ENCODE data around the gene RBBP8. TPM values are rescaled to one million over a fixed set of nuclear protein-coding genes. Genes with fewer than 3 reads are reported as not detected.

Gene RBBP8
- total RNA-seq, 2 donors from 2014 or later: 57.2 to 64.2 TPM

DNA sequence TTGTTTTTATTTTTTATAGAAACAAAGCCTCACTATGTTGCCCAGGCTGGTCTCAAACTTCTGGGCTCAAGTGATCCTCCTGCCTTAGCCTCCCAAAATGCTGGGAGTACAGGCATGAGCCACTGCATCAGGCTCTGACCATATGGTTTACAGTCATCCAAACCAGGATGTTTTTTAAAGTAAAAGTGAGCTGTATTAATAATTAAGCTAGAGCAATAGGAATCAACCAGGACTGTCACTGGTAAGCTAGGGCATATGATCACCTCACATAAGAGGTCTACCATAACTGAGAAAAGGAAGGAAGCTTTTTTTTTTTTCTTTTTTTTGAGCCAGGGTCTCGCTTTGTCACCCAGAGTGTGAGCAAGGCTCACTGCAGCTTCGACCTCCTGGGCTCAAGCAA, 8.5 kb upstream of the RBBP8 start:
- H3K4me1 Mint-ChIP-seq (ENCODE audit: low read depth): no peaks in the 10 kb centered on the region
- H3K27me3 Mint-ChIP-seq (ENCODE audit: low read depth): peaks cover 7% of the 10 kb centered on the region
- DNase-seq (no peak), ATAC-seq (replicated peaks in 1 of 2) (no peak)
- H3K27ac Mint-ChIP-seq: no peak overlapping the region
- H3K36me3 Mint-ChIP-seq (ENCODE audit: insufficient read depth in 2 of 2): no peaks in the 10 kb centered on the region
- H3K4me3 Mint-ChIP-seq: no peak overlapping the region
- no peaks in the 10 kb centered on the region for H3K9me3 Mint-ChIP-seq

DNA sequence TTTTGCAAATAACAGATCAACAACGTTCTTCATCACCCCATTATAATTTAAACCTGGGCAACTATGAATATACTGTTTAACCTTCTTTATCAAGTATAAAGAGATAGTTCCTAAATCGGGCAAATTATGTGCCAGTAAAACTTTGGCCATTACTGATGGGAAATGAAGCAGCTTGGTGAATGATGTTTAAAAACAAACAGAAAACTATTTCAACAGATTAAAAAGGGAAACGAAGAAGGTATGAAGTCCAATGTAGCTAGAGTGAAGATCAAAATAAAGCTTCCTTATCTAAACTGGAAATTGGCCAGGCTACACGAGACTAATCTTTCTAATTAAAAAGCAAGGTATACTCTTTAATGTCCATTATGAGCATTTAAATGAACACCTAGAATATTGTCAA, 6.7 kb upstream of the RBBP8 start:
- DNase-seq (no peak), ATAC-seq (replicated peaks in 1 of 2) (no peak)
- no peaks in the 10 kb centered on the region for H3K9me3 Mint-ChIP-seq
- H3K27ac Mint-ChIP-seq: no peak overlapping the region
- H3K4me1 Mint-ChIP-seq (ENCODE audit: low read depth): no peaks in the 10 kb centered on the region
- H3K4me3 Mint-ChIP-seq: no peak overlapping the region
- no peaks in the 10 kb centered on the region for H3K27me3 Mint-ChIP-seq (ENCODE audit: low read depth)
- H3K36me3 Mint-ChIP-seq (ENCODE audit: insufficient read depth in 2 of 2): no peaks in the 10 kb centered on the region

DNA sequence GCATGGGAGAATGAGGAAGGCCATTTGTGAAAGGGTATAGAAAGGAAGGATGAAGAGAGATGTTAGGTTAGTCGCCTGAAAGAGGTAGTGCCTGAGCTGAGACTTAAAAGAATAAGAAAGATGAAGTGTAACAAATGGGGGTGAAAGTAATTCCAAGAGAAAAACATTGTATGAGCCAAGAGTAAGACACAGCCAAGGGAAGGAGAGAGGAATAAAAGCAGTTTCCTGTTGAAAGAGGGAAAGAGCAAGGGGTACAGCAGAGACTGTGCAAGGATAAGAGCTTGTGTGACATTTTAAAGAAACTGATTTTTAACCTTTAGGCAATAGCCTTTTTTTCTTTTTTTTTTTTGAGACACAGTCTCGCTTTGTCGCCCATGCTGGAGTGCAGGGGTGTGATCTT, 4.8 kb upstream of the RBBP8 start:
- DNase-seq: no peak
- no peak for ATAC-seq (replicated peaks in 1 of 2)
- no peak overlapping the region for H3K27ac Mint-ChIP-seq

DNA sequence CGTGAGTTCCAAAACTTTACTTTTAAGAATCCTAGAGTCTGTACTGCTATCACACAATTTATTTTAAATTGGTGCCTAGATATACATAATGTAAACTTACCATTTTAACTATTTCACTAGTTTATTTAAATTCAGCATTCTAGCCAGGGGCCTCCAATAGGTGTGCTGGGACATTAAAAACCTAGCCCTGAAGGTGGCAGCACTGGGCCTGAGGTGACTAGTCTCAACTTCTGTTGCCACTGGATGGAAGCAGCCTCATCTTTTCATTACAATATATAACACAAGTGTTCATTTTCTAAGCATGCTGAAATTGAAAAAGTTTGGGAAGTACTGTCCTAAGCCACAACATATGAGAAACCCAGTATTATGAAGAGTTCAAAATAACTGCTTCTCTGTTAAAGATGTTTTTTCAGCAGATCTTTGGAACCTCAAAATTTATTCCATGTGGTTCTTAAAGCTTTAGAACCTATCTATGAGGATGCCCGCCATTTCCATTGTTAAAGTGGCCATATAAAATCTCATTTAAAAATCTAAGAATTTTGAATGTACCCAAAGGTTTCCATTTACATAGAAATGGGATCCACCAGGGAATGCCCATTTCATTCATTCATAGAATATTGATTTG, 2.9 kb upstream of the RBBP8 start:
- Mint-ChIP-seq H3K9me3 (no peaks in the 10 kb centered on the region), H3K36me3 (ENCODE audit: insufficient read depth in 2 of 2) (peaks cover 0 to 2% of the 10 kb centered on the region in 2 donors), H3K27ac (no peak overlapping the region), H3K27me3 (ENCODE audit: low read depth) (no peaks in the 10 kb centered on the region), H3K4me1 (ENCODE audit: low read depth) (peaks cover 15% of the 10 kb centered on the region), H3K4me3 (no peak overlapping the region)
- peak; percentile 82 to 89 for DNase-seq
- ATAC-seq (replicated peaks in 1 of 2): peak; percentile 31 to 33

More for the DNA sequence above, 4.8 kb upstream of the RBBP8 start:
- Mint-ChIP-seq H3K4me3 (no peak overlapping the region), H3K4me1 (ENCODE audit: low read depth) (no peaks in the 10 kb centered on the region), H3K27me3 (ENCODE audit: low read depth) (no peaks in the 10 kb centered on the region), H3K9me3 (no peaks in the 10 kb centered on the region), H3K36me3 (ENCODE audit: insufficient read depth in 2 of 2) (no peaks in the 10 kb centered on the region)

DNA sequence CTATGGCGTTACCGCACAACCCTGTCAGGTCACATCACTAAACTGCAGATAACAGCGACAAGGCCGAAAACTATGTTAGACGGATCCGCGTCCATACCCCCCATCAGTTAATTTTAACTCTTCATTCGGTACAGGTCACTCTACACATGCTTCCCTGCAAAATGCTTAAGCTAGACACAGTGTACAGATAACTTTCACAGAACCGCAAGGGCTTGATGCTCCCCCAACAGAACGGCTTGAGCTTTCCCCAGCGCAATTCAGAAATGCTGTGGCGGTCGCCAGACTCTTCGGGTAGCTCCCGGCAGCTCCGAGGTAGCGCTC, 283 bp upstream of the RBBP8 start:
- Mint-ChIP-seq H3K27ac (peak overlapping the region; percentile 89), H3K36me3 (ENCODE audit: insufficient read depth in 2 of 2) (peaks cover 0 to 7% of the 10 kb centered on the region in 2 donors), H3K9me3 (no peaks in the 10 kb centered on the region), H3K27me3 (ENCODE audit: low read depth) (no peaks in the 10 kb centered on the region), H3K4me1 (ENCODE audit: low read depth) (peaks cover 29% of the 10 kb centered on the region), H3K4me3 (peak overlapping the region; percentile 95 to 96)
- ATAC-seq (replicated peaks in 1 of 2) (peak; percentile 32 to 35), DNase-seq (no peak)

GRCh38 chr18:22933966-22934423, 867 bp downstream of the RBBP8 start:
- Mint-ChIP-seq H3K4me3 (peak overlapping the region; percentile 95 to 96), H3K36me3 (ENCODE audit: insufficient read depth in 2 of 2) (peaks cover 3 to 16% of the 10 kb centered on the region in 2 donors), H3K27me3 (ENCODE audit: low read depth) (no peaks in the 10 kb centered on the region), H3K9me3 (no peaks in the 10 kb centered on the region), H3K27ac (peak overlapping the region; percentile 86), H3K4me1 (ENCODE audit: low read depth) (peaks cover 29% of the 10 kb centered on the region)
- ATAC-seq (replicated peaks in 1 of 2) (peak; percentile 41), DNase-seq (no peak)

DNA sequence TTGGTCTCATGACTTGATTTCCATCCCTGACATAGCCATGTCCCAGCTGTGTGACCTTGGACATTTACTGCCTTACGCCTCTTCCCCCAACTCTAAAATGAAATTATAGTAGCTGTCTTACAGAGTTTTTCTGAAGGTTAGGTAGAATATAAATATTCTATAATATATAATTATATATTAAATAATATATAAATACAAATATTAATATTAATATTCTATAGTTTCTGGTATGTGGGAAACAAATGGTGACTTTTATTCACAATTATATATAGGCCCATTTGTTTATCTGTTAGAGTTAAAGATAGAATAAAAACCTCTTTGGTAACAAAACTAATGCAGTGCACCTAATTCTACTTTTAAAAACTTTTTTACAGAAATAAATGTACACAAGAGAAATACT, 1.7 kb downstream of the RBBP8 start:
- H3K4me1 Mint-ChIP-seq (ENCODE audit: low read depth): peaks cover 29% of the 10 kb centered on the region
- DNase-seq: no peak
- ATAC-seq (replicated peaks in 1 of 2): no peak
- no peaks in the 10 kb centered on the region for H3K27me3 Mint-ChIP-seq (ENCODE audit: low read depth)
- H3K4me3 Mint-ChIP-seq: peak overlapping the region; percentile 95 to 96
- no peak overlapping the region for H3K27ac Mint-ChIP-seq
- H3K9me3 Mint-ChIP-seq: no peaks in the 10 kb centered on the region
- H3K36me3 Mint-ChIP-seq (ENCODE audit: insufficient read depth in 2 of 2): peaks cover 3 to 18% of the 10 kb centered on the region in 2 donors

GRCh38 chr18:22935431-22935830, 2.3 kb downstream of the RBBP8 start:
- Mint-ChIP-seq H3K27ac (peak overlapping the region; percentile 28), H3K27me3 (ENCODE audit: low read depth) (no peaks in the 10 kb centered on the region), H3K36me3 (ENCODE audit: insufficient read depth in 2 of 2) (peaks cover 3 to 18% of the 10 kb centered on the region in 2 donors), H3K4me1 (ENCODE audit: low read depth) (peaks cover 29% of the 10 kb centered on the region), H3K9me3 (no peaks in the 10 kb centered on the region), H3K4me3 (peak overlapping the region; percentile 62 to 96)
- DNase-seq (no peak), ATAC-seq (replicated peaks in 1 of 2) (no peak)

- peaks cover 29% of the 10 kb centered on the region for H3K4me1 Mint-ChIP-seq (ENCODE audit: low read depth)
- H3K27me3 Mint-ChIP-seq (ENCODE audit: low read depth): no peaks in the 10 kb centered on the region
- DNase-seq (no peak), ATAC-seq (replicated peaks in 1 of 2) (no peak)
- H3K4me3 Mint-ChIP-seq: peak overlapping the region in 1 of 2 donors; percentile 29
- peaks cover 3 to 18% of the 10 kb centered on the region in 2 donors for H3K36me3 Mint-ChIP-seq (ENCODE audit: insufficient read depth in 2 of 2)
- H3K9me3 Mint-ChIP-seq: no peaks in the 10 kb centered on the region
- H3K27ac Mint-ChIP-seq: no peak overlapping the region
Observed at GRCh38 chr18:22936515-22936914, 3.4 kb downstream of the RBBP8 start.

- ATAC-seq (replicated peaks in 1 of 2): no peak
Observed at GRCh38 chr18:22939649-22940048, 6.5 kb downstream of the RBBP8 start.

DNA sequence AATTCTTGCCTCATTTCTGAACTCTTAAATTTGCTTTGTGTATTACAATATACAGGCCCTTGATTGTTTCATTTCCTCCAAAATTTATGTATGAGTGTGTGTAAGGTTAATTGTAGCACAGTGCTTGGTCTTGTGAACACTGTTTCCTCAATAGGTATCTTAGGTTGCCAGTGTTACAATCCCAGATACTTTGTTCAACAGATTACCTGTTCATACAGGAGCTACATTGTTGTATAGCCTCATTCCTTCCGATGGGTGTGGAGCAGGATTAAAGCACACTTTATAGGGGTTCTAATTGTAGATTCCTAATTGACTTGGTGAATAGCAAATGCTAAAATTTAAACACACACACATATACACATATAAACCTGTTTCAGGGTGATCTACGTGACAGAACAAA, 10.7 kb downstream of the RBBP8 start:
- no peak for DNase-seq
- H3K27ac Mint-ChIP-seq: no peak overlapping the region
- H3K27me3 Mint-ChIP-seq (ENCODE audit: low read depth): no peaks in the 10 kb centered on the region
- no peaks in the 10 kb centered on the region for H3K4me1 Mint-ChIP-seq (ENCODE audit: low read depth)
- no peak overlapping the region for H3K4me3 Mint-ChIP-seq
- peaks cover 0 to 13% of the 10 kb centered on the region in 2 donors for H3K36me3 Mint-ChIP-seq (ENCODE audit: insufficient read depth in 2 of 2)
- no peak for ATAC-seq (replicated peaks in 1 of 2)
- no peaks in the 10 kb centered on the region for H3K9me3 Mint-ChIP-seq

More at GRCh38 chr18:22939649-22940048, 6.5 kb downstream of the RBBP8 start:
- Mint-ChIP-seq H3K27me3 (ENCODE audit: low read depth) (no peaks in the 10 kb centered on the region), H3K27ac (no peak overlapping the region), H3K4me3 (no peak overlapping the region), H3K9me3 (no peaks in the 10 kb centered on the region), H3K4me1 (ENCODE audit: low read depth) (peaks cover 20% of the 10 kb centered on the region), H3K36me3 (ENCODE audit: insufficient read depth in 2 of 2) (peaks cover 3 to 17% of the 10 kb centered on the region in 2 donors)
- no peak for DNase-seq

DNA sequence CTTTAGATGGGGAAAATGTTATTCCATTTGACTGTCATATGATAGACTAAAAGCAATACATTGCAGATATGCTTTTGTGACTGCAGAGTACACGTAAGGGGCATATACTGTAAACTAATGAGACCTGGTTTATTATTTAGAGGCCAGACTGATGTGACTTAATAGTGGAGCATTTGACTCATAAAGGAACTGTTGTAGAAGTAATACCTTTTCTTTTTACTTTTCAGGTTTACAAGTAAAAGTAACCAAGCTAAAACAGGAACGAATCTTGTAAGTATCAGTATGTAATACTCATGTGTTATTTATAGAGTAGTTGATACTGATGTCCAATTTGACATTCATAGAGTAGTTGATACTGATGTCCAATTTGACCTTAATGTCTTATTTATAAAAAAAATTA, 13.1 kb downstream of the RBBP8 start:
- Mint-ChIP-seq H3K4me3 (no peak overlapping the region), H3K27me3 (ENCODE audit: low read depth) (no peaks in the 10 kb centered on the region), H3K27ac (no peak overlapping the region), H3K4me1 (ENCODE audit: low read depth) (no peaks in the 10 kb centered on the region), H3K9me3 (no peaks in the 10 kb centered on the region), H3K36me3 (ENCODE audit: insufficient read depth in 2 of 2) (peaks cover 3 to 27% of the 10 kb centered on the region in 2 donors)
- DNase-seq (no peak), ATAC-seq (replicated peaks in 1 of 2) (no peak)

- Mint-ChIP-seq H3K27ac (no peak overlapping the region), H3K4me1 (ENCODE audit: low read depth) (no peaks in the 10 kb centered on the region), H3K27me3 (ENCODE audit: low read depth) (no peaks in the 10 kb centered on the region), H3K4me3 (no peak overlapping the region), H3K9me3 (no peaks in the 10 kb centered on the region), H3K36me3 (ENCODE audit: insufficient read depth in 2 of 2) (peaks cover 5 to 32% of the 10 kb centered on the region in 2 donors)
- DNase-seq (no peak), ATAC-seq (replicated peaks in 1 of 2) (no peak)
Observed at GRCh38 chr18:22946846-22947245, 13.7 kb downstream of the RBBP8 start.

- no peak for DNase-seq
- peak overlapping the region; percentile 35 for H3K27ac Mint-ChIP-seq
- no peaks in the 10 kb centered on the region for H3K4me1 Mint-ChIP-seq (ENCODE audit: low read depth)
- no peak overlapping the region for H3K4me3 Mint-ChIP-seq
- no peaks in the 10 kb centered on the region for H3K27me3 Mint-ChIP-seq (ENCODE audit: low read depth)
- no peak for ATAC-seq (replicated peaks in 1 of 2)
- H3K36me3 Mint-ChIP-seq (ENCODE audit: insufficient read depth in 2 of 2): peaks cover 12 to 49% of the 10 kb centered on the region in 2 donors
- H3K9me3 Mint-ChIP-seq: no peaks in the 10 kb centered on the region
Observed at GRCh38 chr18:22951823-22952222, 18.7 kb downstream of the RBBP8 start.
